GM18526 (cell line): ENCODE measurements around the gene TENM4.

Source experiments
- POLR2A ChIP-seq: IDR thresholded peaks from 3 replicates; pipeline ENCODE4 v1.6.1; 2011; ENCODE audit not compliant: insufficient read length; ENCODE audit errors: extremely low read depth

TENM4 gene

DNA sequence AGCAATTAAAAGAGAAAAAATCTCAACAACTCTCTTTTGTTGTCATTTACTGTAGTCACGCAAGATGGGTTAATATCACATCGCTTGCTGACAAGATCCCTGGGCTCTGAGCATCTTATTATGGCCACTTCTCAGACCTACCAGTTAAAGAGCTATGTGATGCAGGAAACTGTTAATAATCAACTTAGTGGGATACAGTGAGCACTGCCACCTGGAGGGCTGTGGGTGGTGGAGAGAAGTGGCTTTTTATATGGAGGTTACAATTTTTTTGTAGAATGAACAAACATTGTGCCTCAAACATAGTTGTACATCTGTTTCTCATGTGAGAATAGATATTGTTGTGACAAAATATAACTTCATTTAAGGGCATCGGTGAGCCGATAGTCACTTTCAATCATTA lies 181.0 kb downstream of the TENM4 start:
- TF ChIP-seq POLR2A = no peak

- TF ChIP-seq POLR2A = no peak
These were observed 182.3 kb downstream of the TENM4 start for GRCh38 chr11:79258576-79258975.

- no peak for TF ChIP-seq POLR2A
These were observed 184.9 kb downstream of the TENM4 start for GRCh38 chr11:79255965-79256364.

- TF ChIP-seq POLR2A = no peak
These were observed 187.6 kb downstream of the TENM4 start for GRCh38 chr11:79253280-79253679.

GRCh38 chr11:79249295-79249993 lies 191.4 kb downstream of the TENM4 start:
- TF ChIP-seq POLR2A = no peak

GRCh38 chr11:79244798-79245197 lies 196.0 kb downstream of the TENM4 start:
- TF ChIP-seq POLR2A = no peak

- no peak for TF ChIP-seq POLR2A
These were observed 196.5 kb downstream of the TENM4 start for GRCh38 chr11:79244241-79244772.

DNA sequence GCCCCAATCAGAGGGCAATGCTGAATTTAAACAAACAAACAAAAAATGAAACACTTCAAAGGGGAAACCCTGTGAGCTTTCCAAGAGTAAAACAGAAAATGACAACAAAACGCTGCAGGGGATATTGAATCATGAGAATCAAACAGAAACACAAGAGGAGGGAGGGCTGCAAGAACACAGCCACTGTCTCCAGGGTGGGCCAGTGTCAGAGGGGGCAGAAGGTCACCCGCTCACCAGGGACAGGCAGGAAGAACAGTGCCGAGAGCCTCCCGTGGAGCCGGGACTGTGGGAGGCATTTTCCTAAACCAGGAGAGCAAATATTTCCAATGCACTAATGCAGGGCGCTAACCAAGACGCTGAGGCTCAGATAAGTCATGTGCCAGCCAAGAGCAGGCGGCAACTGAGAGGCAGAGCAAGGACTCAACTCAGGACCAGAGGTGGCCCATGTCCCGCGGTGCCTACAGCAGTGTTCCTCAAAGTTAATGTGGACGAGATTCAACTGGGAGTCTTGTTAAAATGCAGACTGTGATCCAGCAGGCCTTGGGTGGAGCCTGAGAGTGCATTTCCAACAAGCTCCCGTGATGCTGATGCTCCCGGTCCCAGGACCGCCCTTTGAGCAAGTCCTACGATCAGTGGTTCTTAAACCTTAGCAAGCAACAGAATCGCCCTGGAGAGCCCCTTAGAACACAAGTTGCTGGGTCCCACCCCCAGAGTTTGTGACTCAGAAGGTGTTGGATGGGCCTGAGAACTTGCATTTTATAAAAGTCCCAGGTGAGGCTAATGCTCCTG lies 197.2 kb downstream of the TENM4 start:
- TF ChIP-seq POLR2A = no peak

GRCh38 chr11:79242616-79243015 lies 198.2 kb downstream of the TENM4 start:
- no peak for TF ChIP-seq POLR2A

GRCh38 chr11:79241852-79242241 lies 199.0 kb downstream of the TENM4 start:
- TF ChIP-seq POLR2A = no peak

GRCh38 chr11:79241205-79241851 lies 199.5 kb downstream of the TENM4 start:
- no peak for TF ChIP-seq POLR2A

DNA sequence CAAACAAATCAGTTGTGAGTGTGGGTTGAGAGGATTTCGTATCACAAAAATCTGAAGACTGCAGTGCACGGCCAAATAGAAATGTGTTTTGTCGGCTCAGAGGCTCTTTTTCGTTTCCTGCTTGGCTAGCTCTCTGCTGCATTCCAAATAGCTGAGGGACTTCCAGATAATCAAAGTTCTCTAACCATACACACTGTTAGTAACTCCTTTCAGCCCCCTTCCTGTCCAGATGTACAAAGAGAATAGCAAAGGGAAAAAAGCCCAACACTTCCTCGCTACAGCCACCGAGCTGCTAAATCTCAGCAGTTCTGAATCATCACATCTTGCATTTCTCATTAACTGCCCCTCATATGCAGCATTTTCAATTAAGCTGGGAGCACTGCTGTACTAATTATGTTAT lies 203.1 kb downstream of the TENM4 start:
- no peak for TF ChIP-seq POLR2A

GRCh38 chr11:79237091-79237490 lies 203.7 kb downstream of the TENM4 start:
- TF ChIP-seq POLR2A = no peak

DNA sequence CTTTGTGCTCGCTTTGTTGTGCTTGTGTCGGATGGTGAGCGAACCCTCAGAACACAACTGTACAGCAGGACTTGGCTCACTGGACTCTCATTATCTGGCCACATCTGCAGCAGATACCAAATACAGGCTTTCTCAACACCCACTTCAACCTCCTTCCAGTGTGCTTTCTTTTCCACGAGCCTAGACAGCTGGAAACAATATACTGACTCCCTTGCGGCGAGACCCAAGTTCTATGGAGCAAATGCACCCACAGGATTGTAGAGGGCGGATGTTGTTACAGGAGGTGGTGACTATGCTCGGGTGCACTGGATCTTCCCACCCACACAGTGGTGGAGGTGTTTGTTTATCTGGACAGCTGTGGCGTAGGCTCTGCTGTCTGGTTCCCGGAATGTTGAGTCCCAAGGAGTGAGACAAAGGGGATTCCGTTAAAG lies 204.3 kb downstream of the TENM4 start:
- TF ChIP-seq POLR2A = no peak

GRCh38 chr11:79235696-79236095 lies 205.1 kb downstream of the TENM4 start:
- TF ChIP-seq POLR2A = no peak

DNA sequence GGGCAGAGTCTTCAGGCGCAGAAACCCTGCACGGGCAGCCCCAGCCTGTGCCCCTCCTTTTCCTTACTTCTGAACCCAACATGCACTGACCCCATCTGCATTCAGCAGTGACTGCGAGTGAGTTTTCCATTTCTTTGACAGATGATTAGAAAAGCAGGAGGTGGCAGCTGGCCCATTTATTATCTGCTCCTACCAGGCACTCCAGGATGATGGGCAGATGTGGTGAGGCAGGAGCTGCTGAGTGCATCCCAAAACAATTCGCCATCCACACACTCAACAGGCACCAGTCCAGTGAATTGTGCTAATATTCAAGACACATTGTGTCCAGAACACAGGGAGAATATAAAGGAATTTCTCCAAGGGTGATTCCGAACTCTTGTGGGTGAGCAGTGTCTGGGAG lies 208.5 kb downstream of the TENM4 start:
- TF ChIP-seq POLR2A = no peak
